Measurements from ENCODE around the gene AOPEP.
A peak's percentile ranks its signal among the peaks of the same experiment; 100 is the strongest.

- TF ChIP-seq REST (tag by site-specific recombination; IDR thresholded peaks at IDR 0.05) (no peak), ZBTB8A (tag by site-specific recombination; IDR thresholded peaks at IDR 0.05) (no peak), CTCF (tag by site-specific recombination; IDR thresholded peaks at IDR 0.05) (peak; percentile 39; the same call in 1 of the 2 replicates)
Measured at GRCh38 chr9:95103281-95103771, 376.8 kb downstream of the AOPEP start.

Data from HEK293 (cell line).